HepG2 (cell line): Measurements from ENCODE around the gene FLAD1. TPM values are rescaled to one million over a fixed set of nuclear protein-coding genes. Genes with fewer than 3 reads are reported as not detected.
A peak's percentile ranks its signal among the peaks of the same experiment; 100 is the strongest.

Source experiments
- ATAC-seq: fragments of 200-7000 bp; cut with Tn5 transposase; 3 replicates; pipeline ENCODE4 v1.9.1; 2020; ENCODE audit warnings: mild to moderate bottlenecking, moderate library complexity
- BruUV-seq: library from RNA; stranded (reverse); fragments of 400-500 nt; replicated peaks from 2 replicates; lab custom pipeline; 2021; lab: Mats Ljungman, UMichigan
- CTCF ChIA-PET: fragments of 300-600 bp; formaldehyde crosslinking; extraction: SDS; loops from one replicate; lab custom pipeline; 2021; ENCODE audit warnings: low total read pairs, inconsistent platforms, low intra/inter-chr PET ratio; lab: Yijun Ruan, JAX
- POLR2A ChIA-PET: fragments of 350-600 bp; sonication (Branson Sonifier 250); formaldehyde crosslinking; loops from one replicate; lab custom pipeline; 2020; ENCODE audit warnings: antibody characterized with exemption, inconsistent platforms; lab: Yijun Ruan, JAX
- DNase-seq: peaks from one replicate; pipeline ENCODE4 v3.0.0-alpha.2; 2015; ENCODE audit warnings: low spot score
- FAIRE-seq: peaks from 3 replicates; lab custom pipeline; 2011; peaks lifted over from hg19 to GRCh38; lab: Jason Lieb, UNC
- H2AFZ ChIP-seq: one replicate; pipeline ENCODE4 v1.6.1; 2011; ENCODE audit warnings: low read length, inconsistent platforms
- H3K27ac ChIP-seq: fragments of 300-600 bp; 3 replicates; pipeline ENCODE4 v1.8.0; 2011; ENCODE audit warnings: mixed run types, mild to moderate bottlenecking, mixed read lengths, low read length, inconsistent platforms; ENCODE audit not compliant: insufficient read depth; ENCODE audit errors: extremely low read length
- H3K27me3 ChIP-seq, 2 experiments: fragments of 200-600 bp in 1 of 2; 2 replicates in 1 of 2; 3 replicates in 1 of 2; pipeline versions ENCODE4 v1.6.0 to v1.8.0; 2011; ENCODE audit warnings: low read length in 2 of 2, mild to moderate bottlenecking in 2 of 2, moderate library complexity in 2 of 2, inconsistent platforms in 1 of 2; ENCODE audit not compliant: insufficient read depth in 2 of 2, control insufficient read depth in 1 of 2
- H3K36me3 ChIP-seq, 2 experiments: fragments of 200-600 bp in 1 of 2; replicated peaks in 1 of 2; 2 replicates in 1 of 2; 3 replicates in 1 of 2; pipeline versions ENCODE4 v1.5.1 to v1.8.0; 2011; ENCODE audit warnings: low read length in 2 of 2, inconsistent platforms in 1 of 2; ENCODE audit not compliant: insufficient read depth in 2 of 2, control insufficient read depth in 1 of 2
- H3K4me1 ChIP-seq: 2 replicates; pipeline ENCODE4 v1.5.1; 2012; ENCODE audit warnings: low read length, inconsistent platforms; ENCODE audit not compliant: insufficient read depth
- H3K4me2 ChIP-seq: 2 replicates; pipeline ENCODE4 v1.6.0; 2011; ENCODE audit warnings: low read depth, low read length, inconsistent platforms
- H3K4me3 ChIP-seq, 3 experiments: fragments of 200-600 bp in 1 of 3; sonication (generic), shearing (Covaris generic) in 1 of 3; replicated peaks in 1 of 3; 2 replicates each; pipeline ENCODE4 v1.5.1; 2011 to 2016; ENCODE audit warnings: low read length in 3 of 3, inconsistent platforms in 2 of 3, low read depth in 2 of 3, mild to moderate bottlenecking in 2 of 3, control low read depth in 1 of 3, mixed read lengths in 1 of 3; ENCODE audit not compliant: insufficient read depth in 1 of 3
- H3K79me2 ChIP-seq: one replicate; pipeline ENCODE4 v1.6.1; 2011; ENCODE audit warnings: low read length, inconsistent platforms; ENCODE audit not compliant: insufficient read depth
- H3K9ac ChIP-seq: 2 replicates; pipeline ENCODE4 v1.6.0; 2011; ENCODE audit warnings: mild to moderate bottlenecking, low read depth, low read length, inconsistent platforms; ENCODE audit not compliant: insufficient read depth
- H3K9me3 ChIP-seq: 2 replicates; pipeline ENCODE4 v1.5.1; 2012; ENCODE audit warnings: mild to moderate bottlenecking, low read length
- H4K20me1 ChIP-seq: 2 replicates; pipeline ENCODE4 v1.6.0; 2011; ENCODE audit warnings: inconsistent platforms, mild to moderate bottlenecking, low read length, moderate library complexity; ENCODE audit not compliant: insufficient read depth
- AGO2 ChIP-seq: fragments of 200-400 bp; formaldehyde crosslinking; optimal IDR thresholded peaks from 2 replicates; pipeline ENCODE3; 2017; ENCODE audit warnings: mild to moderate bottlenecking, low read depth, low read length, moderate library complexity
- BATF2 ChIP-seq: sonication (generic); formaldehyde crosslinking; IDR thresholded peaks from 2 replicates; pipeline ENCODE4 v1.8.0; 2022; ENCODE audit warnings: mild to moderate bottlenecking, missing genetic modification reagents, moderate library complexity
- HMG20A ChIP-seq: IDR thresholded peaks from 2 replicates; pipeline ENCODE4 v1.6.1; 2016; ENCODE audit warnings: borderline replicate concordance
- NR0B2 ChIP-seq: sonication (generic); formaldehyde crosslinking; IDR thresholded peaks from 2 replicates; pipeline ENCODE4 v1.4.0; 2020; ENCODE audit warnings: mild to moderate bottlenecking, missing genetic modification reagents
- PRMT3 ChIP-seq: sonication (generic); formaldehyde crosslinking; IDR thresholded peaks from 2 replicates; pipeline ENCODE4 v1.8.1; 2022; ENCODE audit warnings: low read depth, mild to moderate bottlenecking, moderate library complexity, missing genetic modification reagents, borderline replicate concordance
- SRF ChIP-seq: IDR thresholded peaks from 2 replicates; pipeline ENCODE4 v1.6.1; 2011; ENCODE audit warnings: mild to moderate bottlenecking, low read depth, low read length, moderate library complexity
- YEATS2 ChIP-seq: sonication (generic); formaldehyde crosslinking; IDR thresholded peaks from 2 replicates; pipeline ENCODE4 v1.4.0; 2020; ENCODE audit warnings: missing genetic modification reagents, borderline replicate concordance
- ZBTB2 ChIP-seq: sonication (generic); formaldehyde crosslinking; IDR thresholded peaks from 2 replicates; pipeline ENCODE4 v1.8.0; 2022; ENCODE audit warnings: low read depth, missing genetic modification reagents
- ZBTB43 ChIP-seq: sonication (generic); formaldehyde crosslinking; conservative IDR thresholded peaks from 2 replicates; pipeline ENCODE4 v1.4.0; 2020; ENCODE audit warnings: missing genetic modification reagents
- ZNF263 ChIP-seq: sonication (generic); formaldehyde crosslinking; IDR thresholded peaks from 2 replicates; pipeline ENCODE4 v1.4.0; 2020; ENCODE audit warnings: missing genetic modification reagents
- ZNF333 ChIP-seq: sonication (generic); formaldehyde crosslinking; IDR thresholded peaks from 2 replicates; pipeline ENCODE4 v1.4.0; 2020; ENCODE audit warnings: mild to moderate bottlenecking, missing genetic modification reagents, borderline replicate concordance
- ZNF512B ChIP-seq: sonication (generic); formaldehyde crosslinking; IDR thresholded peaks from 2 replicates; pipeline ENCODE4 v1.5.1; 2020; ENCODE audit warnings: missing genetic modification reagents, mild to moderate bottlenecking, borderline replicate concordance
- WGBS: methylation state at CpG from one replicate; pipeline ENCODE4 v1.1.6; 2017; ENCODE audit warnings: low lambda C conversion rate; 5-methylcytosine and 5-hydroxymethylcytosine counted together
- in situ Hi-C: cut with HindIII; loops from 2 replicates; pipeline ENCODE4 v1.10.0; 2017; ENCODE audit warnings: low pct_unique_long_range_greater_than_20kb; ENCODE audit not compliant: extremely low pct_ligation_motif_present
- intact Hi-C: fragments of 100-400 bp; cut with micrococcal nuclease; formaldehyde crosslinking; loops from one replicate; pipeline ENCODE4 v1.10.0; 2022; ENCODE audit not compliant: unreplicated experiment
- polyA plus RNA-seq, 8 experiments: library from polyadenylated mRNA; depleted of rRNA in 3 of 8; stranded (reverse) in 7 of 8; unstranded in 1 of 8; fragments of >200 nt; fragmentation: Illumina TruSeq in 4 of 8; extraction: Trizol in 4 of 8; gene quantifications; 2 replicates each; pipeline versions ENCODE4 v1.2.1 to v1.2.3, GENCODE V29; 2011 to 2016; ENCODE audit warnings: low read depth in 4 of 8, missing spikeins in 1 of 8, mixed read lengths in 1 of 8; ENCODE audit not compliant: insufficient read depth in 1 of 8
- total RNA-seq, 5 experiments: library from RNA; depleted of rRNA; stranded (reverse); fragments of >200 nt; fragmentation: Illumina TruSeq; extraction: Trizol; gene quantifications; 2 replicates each; pipeline ENCODE4 v1.2.3, GENCODE V29; 2016; ENCODE audit warnings: low read depth in 1 of 5

Gene FLAD1
- total and polyA plus RNA-seq, 2 of the 13 experiments (the other 11 are each of a cell fraction or from before 2014, with no cell fraction given), result 25.9 to 32.8 TPM

- TF ChIP-seq NR0B2 (CRISPR knock-in tag) (no peak), AGO2 (peak; percentile 84), SRF (no peak), ZBTB2 (CRISPR knock-in tag) (no peak)
These were observed 24.3 kb upstream of the FLAD1 start (continued) for GRCh38 chr1:154958681-154959425.

- Histone ChIP-seq H3K4me3 (no peak overlapping the region), H4K20me1 (no peaks in the 10 kb centered on the region), H3K9ac (no peak overlapping the region), H3K36me3 (peaks cover 6 to 28% of the 10 kb centered on the region in 2 experiments; a peak in 3 of 5 replicates), H3K4me1 (peaks cover 51% of the 10 kb centered on the region), H3K79me2 (peaks cover 17% of the 10 kb centered on the region), H3K27ac (no peak overlapping the region), H3K27me3 (no peaks in the 10 kb centered on the region; a peak in 1 of 5 replicates), H3K4me2 (no peak overlapping the region), H3K9me3 (no peaks in the 10 kb centered on the region), H2AFZ (no peak overlapping the region)
- 100% methylated on average over 7 of the region's 7 CpGs for WGBS
- ATAC-seq (no peak), FAIRE-seq (no peak), DNase-seq (no peak)
- ChIA-PET CTCF (no interaction called here), POLR2A (interaction anchor here (1.3 to 8.3 kb wide), 3 partner anchors 14 to 58 kb away, joined by 3 to 148 read pairs (median 8); partner anchors contain the start of genes CKS1B and SHC1)
- in situ Hi-C loops (no loop called here), intact Hi-C loops (no loop called here)
- TF ChIP-seq HMG20A (CRISPR knock-in tag) (no peak), ZBTB43 (CRISPR knock-in tag) (no peak), ZNF333 (CRISPR knock-in tag) (no peak), PRMT3 (CRISPR knock-in tag) (no peak), YEATS2 (no peak), ZNF263 (no peak), BATF2 (no peak), ZNF512B (no peak)
- BruUV-seq, result no TSS peak
These were observed 23.7 kb upstream of the FLAD1 start for GRCh38 chr1:154959426-154959780.
